ENCODE results near the gene GARNL3.

GARNL3 gene

DNA sequence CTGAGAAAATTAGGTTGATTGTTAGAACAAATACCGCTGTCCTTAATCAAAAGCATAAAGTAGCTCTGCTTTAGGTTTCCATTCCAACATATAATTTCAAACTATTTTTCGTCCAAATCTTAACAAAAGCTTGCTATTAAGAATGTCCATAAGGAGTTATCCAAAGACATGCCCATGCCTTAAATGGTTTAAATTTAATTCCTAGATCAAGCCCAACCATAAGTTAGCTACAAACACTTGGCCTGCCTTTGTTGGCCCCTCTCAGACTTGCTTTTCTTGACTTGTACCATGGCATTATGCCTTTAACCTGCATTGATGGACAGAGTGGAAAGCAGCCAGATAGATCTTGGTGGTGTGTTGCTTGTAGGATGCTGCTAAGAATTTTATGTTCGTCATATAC lies 8.8 kb downstream of the GARNL3 start:
- Histone ChIP-seq H3K27me3 (replicated peaks; ENCODE audit: control insufficient read depth, insufficient read depth, low read length) (no peaks in the 10 kb centered on the region), H3K4me3 (replicated peaks; ENCODE audit: low read depth, low read length) (no peak overlapping the region), H3K36me3 (ENCODE audit: control insufficient read depth, insufficient read depth, low read length) (no peaks in the 10 kb centered on the region)
- DNase-seq (ENCODE audit: extremely low read depth, insufficient read length) = no peak
- no peak for TF ChIP-seq CTCF (IDR thresholded peaks at IDR 0.05; ENCODE audit: insufficient read depth, low read length, poor library complexity, severe bottlenecking)

DNA sequence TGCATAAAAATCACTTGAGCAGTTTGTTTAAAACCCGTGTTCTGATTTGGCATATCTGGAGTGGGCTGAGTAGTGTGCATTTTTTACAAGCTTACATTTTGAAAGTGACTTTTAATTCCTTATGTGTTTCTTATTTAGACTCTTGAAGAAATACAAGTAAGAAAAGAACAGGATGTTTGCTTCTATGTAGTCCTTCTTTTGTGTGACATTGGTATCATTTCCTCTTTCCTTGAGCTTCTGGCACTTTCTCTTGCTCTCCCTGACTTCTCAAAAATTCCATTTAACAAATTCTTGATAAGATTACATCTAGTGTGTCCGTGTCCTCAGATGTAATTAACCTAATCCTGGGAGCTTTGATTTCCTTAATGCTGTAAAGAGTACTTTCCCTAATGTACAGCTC lies 12.5 kb downstream of the GARNL3 start:
- Histone ChIP-seq H3K27me3 (replicated peaks; ENCODE audit: control insufficient read depth, insufficient read depth, low read length) (no peaks in the 10 kb centered on the region), H3K4me3 (replicated peaks; ENCODE audit: low read depth, low read length) (no peak overlapping the region), H3K36me3 (ENCODE audit: control insufficient read depth, insufficient read depth, low read length) (no peaks in the 10 kb centered on the region)
- TF ChIP-seq CTCF (IDR thresholded peaks at IDR 0.05; ENCODE audit: insufficient read depth, low read length, poor library complexity, severe bottlenecking) = no peak
- peak; percentile 33 for DNase-seq (ENCODE audit: extremely low read depth, insufficient read length)

GRCh38 chr9:127277770-127278169 lies 13.2 kb downstream of the GARNL3 start:
- Histone ChIP-seq H3K27me3 (replicated peaks; ENCODE audit: control insufficient read depth, insufficient read depth, low read length) (no peaks in the 10 kb centered on the region), H3K4me3 (replicated peaks; ENCODE audit: low read depth, low read length) (no peak overlapping the region), H3K36me3 (ENCODE audit: control insufficient read depth, insufficient read depth, low read length) (no peaks in the 10 kb centered on the region)
- DNase-seq (ENCODE audit: extremely low read depth, insufficient read length) = no peak
- no peak for TF ChIP-seq CTCF (IDR thresholded peaks at IDR 0.05; ENCODE audit: insufficient read depth, low read length, poor library complexity, severe bottlenecking)

DNA sequence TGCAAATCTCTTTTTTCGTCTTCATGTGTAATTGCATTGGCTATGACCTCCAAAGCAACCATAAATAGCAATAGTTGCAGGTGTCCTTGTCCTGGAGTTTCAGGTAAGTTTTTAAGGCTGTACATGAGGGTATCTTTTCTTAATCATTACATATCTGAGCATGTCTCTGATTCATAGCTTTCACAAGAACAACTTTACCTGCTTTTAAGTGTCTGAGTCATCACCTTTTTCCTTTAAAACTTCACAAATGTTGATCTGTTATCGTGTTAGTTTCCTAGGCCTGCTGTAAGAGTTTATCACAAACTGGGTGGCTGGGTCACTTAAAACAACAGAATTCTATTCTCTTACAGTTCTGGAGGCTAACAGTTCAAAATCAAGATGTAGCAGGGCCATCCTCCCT lies 13.8 kb downstream of the GARNL3 start:
- no peak for DNase-seq (ENCODE audit: extremely low read depth, insufficient read length)
- Histone ChIP-seq H3K27me3 (replicated peaks; ENCODE audit: control insufficient read depth, insufficient read depth, low read length) (no peaks in the 10 kb centered on the region), H3K36me3 (ENCODE audit: control insufficient read depth, insufficient read depth, low read length) (no peaks in the 10 kb centered on the region), H3K4me3 (replicated peaks; ENCODE audit: low read depth, low read length) (no peak overlapping the region)
- TF ChIP-seq CTCF (IDR thresholded peaks at IDR 0.05; ENCODE audit: insufficient read depth, low read length, poor library complexity, severe bottlenecking) = no peak

DNA sequence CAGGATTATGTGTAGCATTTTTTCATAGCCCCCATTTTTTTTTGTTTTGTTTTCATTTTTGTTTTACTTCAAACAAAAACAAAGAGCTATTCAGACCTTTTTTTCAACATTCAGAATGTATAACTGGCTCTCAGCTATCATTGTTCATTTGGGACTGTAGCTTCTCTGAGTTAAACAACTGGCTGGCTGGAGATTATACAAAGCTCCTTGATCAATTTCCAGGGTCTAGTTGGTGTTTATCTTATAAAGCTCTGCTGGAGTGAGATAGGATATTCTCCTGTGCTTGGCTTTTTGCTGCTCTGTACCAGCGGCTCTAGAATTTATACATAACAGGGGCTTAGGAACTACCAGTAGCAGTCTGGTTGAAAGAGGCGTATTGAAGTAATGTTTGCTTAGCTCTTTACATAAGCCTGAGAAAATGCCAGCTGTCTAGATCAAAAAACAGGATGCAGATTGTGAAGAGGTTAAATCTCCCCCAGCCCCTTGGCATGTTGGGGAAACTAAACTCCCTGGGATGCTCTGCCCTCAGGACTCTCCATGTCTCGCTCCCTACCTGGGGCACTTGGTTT lies 15.2 kb downstream of the GARNL3 start:
- no peak for TF ChIP-seq CTCF (IDR thresholded peaks at IDR 0.05; ENCODE audit: insufficient read depth, low read length, poor library complexity, severe bottlenecking)
- DNase-seq (ENCODE audit: extremely low read depth, insufficient read length) = no peak
- no peaks in the 10 kb centered on the region for H3K27me3 ChIP-seq (replicated peaks; ENCODE audit: control insufficient read depth, insufficient read depth, low read length)
- no peak overlapping the region for H3K4me3 ChIP-seq (replicated peaks; ENCODE audit: low read depth, low read length)
- no peaks in the 10 kb centered on the region for H3K36me3 ChIP-seq (ENCODE audit: control insufficient read depth, insufficient read depth, low read length)
